ENCODE measurements around the gene ERCC2. TPM values are rescaled to one million over a fixed set of nuclear protein-coding genes. Genes with fewer than 3 reads are reported as not detected.

The ERCC2 gene
- total RNA-seq, 1 donor from 2014 or later, result 44.7 TPM

- Mint-ChIP-seq H3K36me3 (ENCODE audit: low read depth, unreplicated experiment) (peaks cover 8% of the 10 kb centered on the region), H3K4me1 (ENCODE audit: low read depth, unreplicated experiment) (peaks cover 14% of the 10 kb centered on the region), H3K9me3 (ENCODE audit: unreplicated experiment) (no peaks in the 10 kb centered on the region), H3K4me3 (ENCODE audit: unreplicated experiment) (peak overlapping the region; percentile 45), H3K27ac (ENCODE audit: unreplicated experiment) (no peak overlapping the region), H3K27me3 (ENCODE audit: low read depth, unreplicated experiment) (peaks cover 3% of the 10 kb centered on the region)
- Histone ChIP-seq H3K4me2 (ENCODE audit: low read length) (no peak overlapping the region), H4K20me1 (ENCODE audit: insufficient read depth, low read length) (peaks cover 20% of the 10 kb centered on the region), H3K27me3 (ENCODE audit: insufficient read depth, low read length) (no peaks in the 10 kb centered on the region), H3K27ac (ENCODE audit: low read depth, low read length) (no peak overlapping the region), H3K36me3 (ENCODE audit: insufficient read depth, low read length) (no peaks in the 10 kb centered on the region), H3K4me1 (ENCODE audit: insufficient read depth, low read length) (peaks cover 26% of the 10 kb centered on the region), H3K79me2 (ENCODE audit: insufficient read depth, low read length) (peaks cover 38% of the 10 kb centered on the region), H3K9me3 (ENCODE audit: insufficient read depth, low read depth, low read length) (no peaks in the 10 kb centered on the region), H3K9ac (ENCODE audit: low read length) (no peak overlapping the region), H3K4me3 (ENCODE audit: insufficient read depth, low read depth, low read length) (no peak overlapping the region), H2AFZ (ENCODE audit: low read depth, low read length) (no peak overlapping the region)
- no peak for TF ChIP-seq EZH2 (IDR thresholded peaks at IDR 0.05; ENCODE audit: insufficient read depth, low read length)
- TF ChIP-seq, protein P1, sequence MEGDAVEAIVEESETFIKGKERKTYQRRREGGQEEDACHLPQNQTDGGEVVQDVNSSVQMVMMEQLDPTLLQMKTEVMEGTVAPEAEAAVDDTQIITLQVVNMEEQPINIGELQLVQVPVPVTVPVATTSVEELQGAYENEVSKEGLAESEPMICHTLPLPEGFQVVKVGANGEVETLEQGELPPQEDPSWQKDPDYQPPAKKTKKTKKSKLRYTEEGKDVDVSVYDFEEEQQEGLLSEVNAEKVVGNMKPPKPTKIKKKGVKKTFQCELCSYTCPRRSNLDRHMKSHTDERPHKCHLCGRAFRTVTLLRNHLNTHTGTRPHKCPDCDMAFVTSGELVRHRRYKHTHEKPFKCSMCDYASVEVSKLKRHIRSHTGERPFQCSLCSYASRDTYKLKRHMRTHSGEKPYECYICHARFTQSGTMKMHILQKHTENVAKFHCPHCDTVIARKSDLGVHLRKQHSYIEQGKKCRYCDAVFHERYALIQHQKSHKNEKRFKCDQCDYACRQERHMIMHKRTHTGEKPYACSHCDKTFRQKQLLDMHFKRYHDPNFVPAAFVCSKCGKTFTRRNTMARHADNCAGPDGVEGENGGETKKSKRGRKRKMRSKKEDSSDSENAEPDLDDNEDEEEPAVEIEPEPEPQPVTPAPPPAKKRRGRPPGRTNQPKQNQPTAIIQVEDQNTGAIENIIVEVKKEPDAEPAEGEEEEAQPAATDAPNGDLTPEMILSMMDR (IDR thresholded peaks at IDR 0.05; ENCODE audit: insufficient read depth, low read depth, low read length), result no peak
- DNase-seq (ENCODE audit: low read depth) (no peak), FAIRE-seq (no peak)
These were observed 29.8 kb upstream of the ERCC2 start for GRCh38 chr19:45400192-45400591.

- no peak overlapping the region for H3K4me2 ChIP-seq (ENCODE audit: low read length)
- H3K4me1 ChIP-seq (ENCODE audit: insufficient read depth, low read length), result peaks cover 3% of the 10 kb centered on the region
- Mint-ChIP-seq H3K9me3 (ENCODE audit: unreplicated experiment) (no peaks in the 10 kb centered on the region), H3K27ac (ENCODE audit: unreplicated experiment) (no peak overlapping the region), H3K4me1 (ENCODE audit: low read depth, unreplicated experiment) (peaks cover 5% of the 10 kb centered on the region), H3K27me3 (ENCODE audit: low read depth, unreplicated experiment) (peaks cover 3% of the 10 kb centered on the region), H3K36me3 (ENCODE audit: low read depth, unreplicated experiment) (peaks cover 20% of the 10 kb centered on the region), H3K4me3 (ENCODE audit: unreplicated experiment) (no peak overlapping the region)
- no peak for TF ChIP-seq EZH2 (IDR thresholded peaks at IDR 0.05; ENCODE audit: insufficient read depth, low read length)
- TF ChIP-seq, protein P1 (IDR thresholded peaks at IDR 0.05; ENCODE audit: insufficient read depth, low read depth, low read length), result no peak
- peaks cover 8% of the 10 kb centered on the region for H3K79me2 ChIP-seq (ENCODE audit: insufficient read depth, low read length)
- H3K9me3 ChIP-seq (ENCODE audit: insufficient read depth, low read depth, low read length), result no peaks in the 10 kb centered on the region
- H2AFZ ChIP-seq (ENCODE audit: low read depth, low read length), result no peak overlapping the region
- peaks cover 22% of the 10 kb centered on the region for H4K20me1 ChIP-seq (ENCODE audit: insufficient read depth, low read length)
- peaks cover 5% of the 10 kb centered on the region for H3K36me3 ChIP-seq (ENCODE audit: insufficient read depth, low read length)
- FAIRE-seq (no peak), DNase-seq (ENCODE audit: low read depth) (no peak)
- no peak overlapping the region for H3K9ac ChIP-seq (ENCODE audit: low read length)
- no peaks in the 10 kb centered on the region for H3K27me3 ChIP-seq (ENCODE audit: insufficient read depth, low read length)
- no peak overlapping the region for H3K4me3 ChIP-seq (ENCODE audit: insufficient read depth, low read depth, low read length)
- no peak overlapping the region for H3K27ac ChIP-seq (ENCODE audit: low read depth, low read length)
These were observed 25.6 kb upstream of the ERCC2 start for GRCh38 chr19:45395821-45396617.
